ENCODE results near the gene ZBED6. TPM values are rescaled to one million over a fixed set of nuclear protein-coding genes. Genes with fewer than 3 reads are reported as not detected.

Gene ZBED6
- total RNA-seq, 1 donor from 2014 or later, result 34.1 TPM

DNA sequence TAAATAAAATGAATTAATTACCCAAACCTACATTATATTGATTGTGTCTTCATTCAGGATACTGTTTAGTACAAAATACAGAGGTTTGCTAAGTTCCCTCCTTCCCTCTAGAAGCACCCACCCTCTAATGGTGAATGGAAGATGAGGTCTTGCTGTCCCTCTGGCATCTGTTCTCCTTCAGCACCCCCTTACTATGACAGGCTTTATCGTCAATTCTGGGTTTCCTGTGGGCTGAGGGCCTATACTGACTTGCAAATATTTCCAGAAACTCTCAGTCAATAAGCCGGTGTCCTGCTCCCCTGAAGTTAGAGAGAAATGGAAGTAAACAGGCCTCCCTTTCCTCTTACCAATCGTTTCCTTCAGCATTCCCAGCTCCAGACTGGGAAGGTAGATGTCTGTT is 17.3 kb upstream of the ZBED6 start:
- Histone ChIP-seq H3K36me3 (ENCODE audit: insufficient read depth, low read length) (no peaks in the 10 kb centered on the region), H2AFZ (ENCODE audit: low read depth, low read length) (no peak overlapping the region), H3K4me3 (ENCODE audit: insufficient read depth, low read depth, low read length) (no peak overlapping the region), H3K4me1 (ENCODE audit: insufficient read depth, low read length) (no peaks in the 10 kb centered on the region), H3K79me2 (ENCODE audit: insufficient read depth, low read length) (no peaks in the 10 kb centered on the region), H3K9me3 (ENCODE audit: insufficient read depth, low read depth, low read length) (no peaks in the 10 kb centered on the region), H3K9ac (ENCODE audit: low read length) (no peak overlapping the region), H3K27ac (ENCODE audit: low read depth, low read length) (no peak overlapping the region), H3K4me2 (ENCODE audit: low read length) (no peak overlapping the region), H4K20me1 (ENCODE audit: insufficient read depth, low read length) (no peaks in the 10 kb centered on the region), H3K27me3 (ENCODE audit: insufficient read depth, low read length) (no peaks in the 10 kb centered on the region)
- Mint-ChIP-seq H3K27ac (ENCODE audit: unreplicated experiment) (no peak overlapping the region), H3K4me3 (ENCODE audit: unreplicated experiment) (no peak overlapping the region), H3K27me3 (ENCODE audit: low read depth, unreplicated experiment) (peaks cover 2% of the 10 kb centered on the region), H3K9me3 (ENCODE audit: unreplicated experiment) (no peaks in the 10 kb centered on the region), H3K4me1 (ENCODE audit: low read depth, unreplicated experiment) (no peaks in the 10 kb centered on the region), H3K36me3 (ENCODE audit: low read depth, unreplicated experiment) (no peaks in the 10 kb centered on the region)
- no peak for FAIRE-seq
- no peak for DNase-seq (ENCODE audit: low read depth)
- TF ChIP-seq EZH2 (IDR thresholded peaks at IDR 0.05; ENCODE audit: insufficient read depth, low read length), result no peak
- TF ChIP-seq, protein P1, sequence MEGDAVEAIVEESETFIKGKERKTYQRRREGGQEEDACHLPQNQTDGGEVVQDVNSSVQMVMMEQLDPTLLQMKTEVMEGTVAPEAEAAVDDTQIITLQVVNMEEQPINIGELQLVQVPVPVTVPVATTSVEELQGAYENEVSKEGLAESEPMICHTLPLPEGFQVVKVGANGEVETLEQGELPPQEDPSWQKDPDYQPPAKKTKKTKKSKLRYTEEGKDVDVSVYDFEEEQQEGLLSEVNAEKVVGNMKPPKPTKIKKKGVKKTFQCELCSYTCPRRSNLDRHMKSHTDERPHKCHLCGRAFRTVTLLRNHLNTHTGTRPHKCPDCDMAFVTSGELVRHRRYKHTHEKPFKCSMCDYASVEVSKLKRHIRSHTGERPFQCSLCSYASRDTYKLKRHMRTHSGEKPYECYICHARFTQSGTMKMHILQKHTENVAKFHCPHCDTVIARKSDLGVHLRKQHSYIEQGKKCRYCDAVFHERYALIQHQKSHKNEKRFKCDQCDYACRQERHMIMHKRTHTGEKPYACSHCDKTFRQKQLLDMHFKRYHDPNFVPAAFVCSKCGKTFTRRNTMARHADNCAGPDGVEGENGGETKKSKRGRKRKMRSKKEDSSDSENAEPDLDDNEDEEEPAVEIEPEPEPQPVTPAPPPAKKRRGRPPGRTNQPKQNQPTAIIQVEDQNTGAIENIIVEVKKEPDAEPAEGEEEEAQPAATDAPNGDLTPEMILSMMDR (IDR thresholded peaks at IDR 0.05; ENCODE audit: insufficient read depth, low read depth, low read length), result no peak

DNA sequence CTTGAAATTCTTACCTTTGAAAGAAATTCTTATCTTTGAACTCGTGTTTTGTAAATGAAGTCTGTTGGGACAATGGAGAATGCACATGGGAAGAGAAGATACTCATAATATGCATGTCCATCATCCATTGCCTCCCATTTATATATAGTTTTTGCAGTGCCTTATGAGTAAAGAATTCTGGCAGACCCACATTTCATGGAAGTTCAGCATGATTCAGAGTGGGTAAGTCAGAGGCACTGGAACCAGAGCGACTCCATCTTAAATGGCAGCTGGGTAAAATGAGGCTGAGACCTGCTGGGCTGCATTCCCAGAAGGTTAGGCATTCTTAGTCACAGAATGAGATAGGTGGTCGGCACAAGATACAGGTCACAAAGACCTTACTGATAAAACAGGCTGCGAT is 16.6 kb upstream of the ZBED6 start:
- Histone ChIP-seq H3K36me3 (ENCODE audit: insufficient read depth, low read length) (no peaks in the 10 kb centered on the region), H3K4me1 (ENCODE audit: insufficient read depth, low read length) (no peaks in the 10 kb centered on the region), H3K9ac (ENCODE audit: low read length) (no peak overlapping the region), H2AFZ (ENCODE audit: low read depth, low read length) (no peak overlapping the region), H3K4me2 (ENCODE audit: low read length) (no peak overlapping the region), H3K79me2 (ENCODE audit: insufficient read depth, low read length) (no peaks in the 10 kb centered on the region), H3K4me3 (ENCODE audit: insufficient read depth, low read depth, low read length) (no peak overlapping the region), H4K20me1 (ENCODE audit: insufficient read depth, low read length) (no peaks in the 10 kb centered on the region), H3K9me3 (ENCODE audit: insufficient read depth, low read depth, low read length) (no peaks in the 10 kb centered on the region), H3K27ac (ENCODE audit: low read depth, low read length) (no peak overlapping the region), H3K27me3 (ENCODE audit: insufficient read depth, low read length) (no peaks in the 10 kb centered on the region)
- Mint-ChIP-seq H3K27ac (ENCODE audit: unreplicated experiment) (no peak overlapping the region), H3K9me3 (ENCODE audit: unreplicated experiment) (no peaks in the 10 kb centered on the region), H3K36me3 (ENCODE audit: low read depth, unreplicated experiment) (no peaks in the 10 kb centered on the region), H3K4me1 (ENCODE audit: low read depth, unreplicated experiment) (no peaks in the 10 kb centered on the region), H3K27me3 (ENCODE audit: low read depth, unreplicated experiment) (peaks cover under 1% of the 10 kb centered on the region), H3K4me3 (ENCODE audit: unreplicated experiment) (no peak overlapping the region)
- TF ChIP-seq, protein P1 (IDR thresholded peaks at IDR 0.05; ENCODE audit: insufficient read depth, low read depth, low read length), result no peak
- no peak for TF ChIP-seq EZH2 (IDR thresholded peaks at IDR 0.05; ENCODE audit: insufficient read depth, low read length)
- FAIRE-seq, result no peak
- DNase-seq (ENCODE audit: low read depth), result no peak

DNA sequence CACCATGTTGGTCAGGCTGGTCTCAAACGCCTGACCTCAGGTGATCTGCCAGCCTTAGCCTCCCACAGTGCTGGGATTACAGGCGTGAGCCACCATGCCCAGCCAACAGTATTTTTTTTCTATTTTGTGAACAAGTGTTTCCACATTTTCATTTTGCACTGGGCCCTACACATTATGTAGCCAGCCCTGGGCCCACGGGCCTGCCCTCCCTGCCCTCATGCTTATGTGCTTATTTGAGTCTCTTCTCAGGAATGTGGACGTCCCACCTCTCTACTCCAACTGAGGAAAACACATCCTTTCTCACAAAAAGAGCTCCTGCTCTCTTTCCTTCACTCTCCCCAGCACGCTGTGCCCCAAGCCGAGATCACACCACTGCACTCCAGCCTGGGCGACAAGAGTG is 13.5 kb upstream of the ZBED6 start:
- Histone ChIP-seq H4K20me1 (ENCODE audit: insufficient read depth, low read length) (no peaks in the 10 kb centered on the region), H3K4me2 (ENCODE audit: low read length) (no peak overlapping the region), H3K9me3 (ENCODE audit: insufficient read depth, low read depth, low read length) (no peaks in the 10 kb centered on the region), H2AFZ (ENCODE audit: low read depth, low read length) (no peak overlapping the region), H3K4me3 (ENCODE audit: insufficient read depth, low read depth, low read length) (no peak overlapping the region), H3K27ac (ENCODE audit: low read depth, low read length) (no peak overlapping the region), H3K9ac (ENCODE audit: low read length) (no peak overlapping the region), H3K4me1 (ENCODE audit: insufficient read depth, low read length) (no peaks in the 10 kb centered on the region), H3K36me3 (ENCODE audit: insufficient read depth, low read length) (no peaks in the 10 kb centered on the region), H3K79me2 (ENCODE audit: insufficient read depth, low read length) (no peaks in the 10 kb centered on the region), H3K27me3 (ENCODE audit: insufficient read depth, low read length) (no peaks in the 10 kb centered on the region)
- FAIRE-seq (no peak), DNase-seq (ENCODE audit: low read depth) (no peak)
- TF ChIP-seq, protein P1 (IDR thresholded peaks at IDR 0.05; ENCODE audit: insufficient read depth, low read depth, low read length), result no peak
- TF ChIP-seq EZH2 (IDR thresholded peaks at IDR 0.05; ENCODE audit: insufficient read depth, low read length), result no peak
- no peaks in the 10 kb centered on the region for H3K36me3 Mint-ChIP-seq (ENCODE audit: low read depth, unreplicated experiment)
- no peak overlapping the region for H3K27ac Mint-ChIP-seq (ENCODE audit: unreplicated experiment)
- no peaks in the 10 kb centered on the region for H3K27me3 Mint-ChIP-seq (ENCODE audit: low read depth, unreplicated experiment)
- H3K9me3 Mint-ChIP-seq (ENCODE audit: unreplicated experiment), result peaks cover 2% of the 10 kb centered on the region
- H3K4me1 Mint-ChIP-seq (ENCODE audit: low read depth, unreplicated experiment), result no peaks in the 10 kb centered on the region
- no peak overlapping the region for H3K4me3 Mint-ChIP-seq (ENCODE audit: unreplicated experiment)

Data from astrocyte (in vitro differentiated cells and primary cell).